ENCODE measurements around the gene FDCSP. TPM values are rescaled to one million over a fixed set of nuclear protein-coding genes. Genes with fewer than 3 reads are reported as not detected.
A peak's percentile ranks its signal among the peaks of the same experiment; 100 is the strongest.

FDCSP gene
- total and polyA plus RNA-seq, 2 of the 13 experiments (the other 11 are each of a cell fraction or from before 2014, with no cell fraction given), result not detected

DNA sequence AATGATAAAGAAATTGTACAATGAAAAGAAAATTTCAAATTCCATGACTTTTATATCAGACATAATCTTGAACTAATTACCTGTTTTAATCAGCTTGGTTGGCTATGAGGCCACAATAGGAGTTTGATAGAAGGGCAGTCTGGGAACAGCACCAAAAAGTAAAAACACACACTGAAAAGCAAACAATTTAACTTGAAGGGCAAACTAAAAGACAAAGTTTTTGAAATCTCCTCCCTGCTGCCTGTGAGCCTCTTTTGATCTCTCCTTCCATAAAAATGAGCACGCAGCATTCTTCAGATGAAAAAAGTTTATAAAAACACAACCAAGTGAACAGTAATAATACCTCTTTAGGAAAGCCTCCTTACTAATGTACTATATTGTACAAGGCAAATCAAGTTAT, 22.3 kb upstream of the FDCSP start (continued):
- TF ChIP-seq, protein P1, sequence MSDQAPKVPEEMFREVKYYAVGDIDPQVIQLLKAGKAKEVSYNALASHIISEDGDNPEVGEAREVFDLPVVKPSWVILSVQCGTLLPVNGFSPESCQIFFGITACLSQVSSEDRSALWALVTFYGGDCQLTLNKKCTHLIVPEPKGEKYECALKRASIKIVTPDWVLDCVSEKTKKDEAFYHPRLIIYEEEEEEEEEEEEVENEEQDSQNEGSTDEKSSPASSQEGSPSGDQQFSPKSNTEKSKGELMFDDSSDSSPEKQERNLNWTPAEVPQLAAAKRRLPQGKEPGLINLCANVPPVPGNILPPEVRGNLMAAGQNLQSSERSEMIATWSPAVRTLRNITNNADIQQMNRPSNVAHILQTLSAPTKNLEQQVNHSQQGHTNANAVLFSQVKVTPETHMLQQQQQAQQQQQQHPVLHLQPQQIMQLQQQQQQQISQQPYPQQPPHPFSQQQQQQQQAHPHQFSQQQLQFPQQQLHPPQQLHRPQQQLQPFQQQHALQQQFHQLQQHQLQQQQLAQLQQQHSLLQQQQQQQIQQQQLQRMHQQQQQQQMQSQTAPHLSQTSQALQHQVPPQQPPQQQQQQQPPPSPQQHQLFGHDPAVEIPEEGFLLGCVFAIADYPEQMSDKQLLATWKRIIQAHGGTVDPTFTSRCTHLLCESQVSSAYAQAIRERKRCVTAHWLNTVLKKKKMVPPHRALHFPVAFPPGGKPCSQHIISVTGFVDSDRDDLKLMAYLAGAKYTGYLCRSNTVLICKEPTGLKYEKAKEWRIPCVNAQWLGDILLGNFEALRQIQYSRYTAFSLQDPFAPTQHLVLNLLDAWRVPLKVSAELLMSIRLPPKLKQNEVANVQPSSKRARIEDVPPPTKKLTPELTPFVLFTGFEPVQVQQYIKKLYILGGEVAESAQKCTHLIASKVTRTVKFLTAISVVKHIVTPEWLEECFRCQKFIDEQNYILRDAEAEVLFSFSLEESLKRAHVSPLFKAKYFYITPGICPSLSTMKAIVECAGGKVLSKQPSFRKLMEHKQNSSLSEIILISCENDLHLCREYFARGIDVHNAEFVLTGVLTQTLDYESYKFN (CRISPR knock-in tag; conservative IDR thresholded peaks at IDR 0.05), result peak; percentile 58
- TF ChIP-seq GATAD1 (CRISPR knock-in tag; IDR thresholded peaks at IDR 0.05), result no peak
- TF ChIP-seq HNRNPLL (IDR thresholded peaks at IDR 0.05; ENCODE audit: low read depth, low read length, poor library complexity, severe bottlenecking), result no peak
- no peak for TF ChIP-seq MEIS2 (CRISPR knock-in tag; IDR thresholded peaks at IDR 0.05)
- no peak for TF ChIP-seq ERF (CRISPR knock-in tag; IDR thresholded peaks at IDR 0.05)
- TF ChIP-seq, protein P2, sequence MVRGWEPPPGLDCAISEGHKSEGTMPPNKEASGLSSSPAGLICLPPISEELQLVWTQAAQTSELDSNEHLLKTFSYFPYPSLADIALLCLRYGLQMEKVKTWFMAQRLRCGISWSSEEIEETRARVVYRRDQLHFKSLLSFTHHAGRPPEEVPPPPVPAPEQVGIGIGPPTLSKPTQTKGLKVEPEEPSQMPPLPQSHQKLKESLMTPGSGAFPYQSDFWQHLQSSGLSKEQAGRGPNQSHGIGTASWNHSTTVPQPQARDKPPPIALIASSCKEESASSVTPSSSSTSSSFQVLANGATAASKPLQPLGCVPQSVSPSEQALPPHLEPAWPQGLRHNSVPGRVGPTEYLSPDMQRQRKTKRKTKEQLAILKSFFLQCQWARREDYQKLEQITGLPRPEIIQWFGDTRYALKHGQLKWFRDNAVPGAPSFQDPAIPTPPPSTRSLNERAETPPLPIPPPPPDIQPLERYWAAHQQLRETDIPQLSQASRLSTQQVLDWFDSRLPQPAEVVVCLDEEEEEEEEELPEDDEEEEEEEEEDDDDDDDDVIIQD (CRISPR knock-in tag; IDR thresholded peaks at IDR 0.05; ENCODE audit: low read depth), result peak; percentile 82; the same call in 1 of the 2 replicates
- TF ChIP-seq ZNF143 (CRISPR knock-in tag; IDR thresholded peaks at IDR 0.05), result no peak
- TF ChIP-seq POGZ (CRISPR knock-in tag; IDR thresholded peaks at IDR 0.05), result peak; percentile 57
- no peak for TF ChIP-seq ZNF121 (CRISPR knock-in tag; IDR thresholded peaks at IDR 0.05)
- peak; percentile 66; the same call in 1 of the 2 replicates for TF ChIP-seq AHDC1 (CRISPR knock-in tag; IDR thresholded peaks at IDR 0.05; ENCODE audit: borderline replicate concordance)
- TF ChIP-seq, protein P3, sequence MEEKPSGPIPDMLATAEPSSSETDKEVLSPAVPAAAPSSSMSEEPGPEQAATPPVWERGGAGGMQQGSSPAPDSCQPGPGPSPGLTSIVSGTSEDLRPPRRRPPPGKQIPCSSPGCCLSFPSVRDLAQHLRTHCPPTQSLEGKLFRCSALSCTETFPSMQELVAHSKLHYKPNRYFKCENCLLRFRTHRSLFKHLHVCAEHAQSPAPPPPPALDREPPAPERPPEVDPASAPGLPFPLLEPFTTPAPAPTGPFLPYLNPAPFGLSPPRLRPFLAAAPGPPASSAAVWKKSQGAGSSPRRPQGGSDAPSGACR (CRISPR knock-in tag; IDR thresholded peaks at IDR 0.05), result no peak
- no peak for TF ChIP-seq ZNF367 (CRISPR knock-in tag; IDR thresholded peaks at IDR 0.05; ENCODE audit: borderline replicate concordance)
- TF ChIP-seq, protein P4, sequence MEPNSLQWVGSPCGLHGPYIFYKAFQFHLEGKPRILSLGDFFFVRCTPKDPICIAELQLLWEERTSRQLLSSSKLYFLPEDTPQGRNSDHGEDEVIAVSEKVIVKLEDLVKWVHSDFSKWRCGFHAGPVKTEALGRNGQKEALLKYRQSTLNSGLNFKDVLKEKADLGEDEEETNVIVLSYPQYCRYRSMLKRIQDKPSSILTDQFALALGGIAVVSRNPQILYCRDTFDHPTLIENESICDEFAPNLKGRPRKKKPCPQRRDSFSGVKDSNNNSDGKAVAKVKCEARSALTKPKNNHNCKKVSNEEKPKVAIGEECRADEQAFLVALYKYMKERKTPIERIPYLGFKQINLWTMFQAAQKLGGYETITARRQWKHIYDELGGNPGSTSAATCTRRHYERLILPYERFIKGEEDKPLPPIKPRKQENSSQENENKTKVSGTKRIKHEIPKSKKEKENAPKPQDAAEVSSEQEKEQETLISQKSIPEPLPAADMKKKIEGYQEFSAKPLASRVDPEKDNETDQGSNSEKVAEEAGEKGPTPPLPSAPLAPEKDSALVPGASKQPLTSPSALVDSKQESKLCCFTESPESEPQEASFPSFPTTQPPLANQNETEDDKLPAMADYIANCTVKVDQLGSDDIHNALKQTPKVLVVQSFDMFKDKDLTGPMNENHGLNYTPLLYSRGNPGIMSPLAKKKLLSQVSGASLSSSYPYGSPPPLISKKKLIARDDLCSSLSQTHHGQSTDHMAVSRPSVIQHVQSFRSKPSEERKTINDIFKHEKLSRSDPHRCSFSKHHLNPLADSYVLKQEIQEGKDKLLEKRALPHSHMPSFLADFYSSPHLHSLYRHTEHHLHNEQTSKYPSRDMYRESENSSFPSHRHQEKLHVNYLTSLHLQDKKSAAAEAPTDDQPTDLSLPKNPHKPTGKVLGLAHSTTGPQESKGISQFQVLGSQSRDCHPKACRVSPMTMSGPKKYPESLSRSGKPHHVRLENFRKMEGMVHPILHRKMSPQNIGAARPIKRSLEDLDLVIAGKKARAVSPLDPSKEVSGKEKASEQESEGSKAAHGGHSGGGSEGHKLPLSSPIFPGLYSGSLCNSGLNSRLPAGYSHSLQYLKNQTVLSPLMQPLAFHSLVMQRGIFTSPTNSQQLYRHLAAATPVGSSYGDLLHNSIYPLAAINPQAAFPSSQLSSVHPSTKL (CRISPR knock-in tag; IDR thresholded peaks at IDR 0.05), result peak; percentile 76
- no peak for TF ChIP-seq ZNF616 (CRISPR knock-in tag; IDR thresholded peaks at IDR 0.05; ENCODE audit: low read depth)

Measured in HepG2 (cell line).